Gastrocnemius medialis (tissue), 4 donors: ENCODE data around the gene MAP10. TPM values are rescaled to one million over a fixed set of nuclear protein-coding genes. Genes with fewer than 3 reads are reported as not detected.

Source experiments
- ATAC-seq, 2 donors: fragments of 150-250 bp; one replicate each; pipeline ENCODE4 v1.9.1; 2016
- DNase-seq, 2 donors: peaks; one replicate each; pipeline ENCODE4 v3.0.0-alpha.2; 2019
- H3K27ac ChIP-seq, 4 donors: fragments of 200-600 bp; sonication (generic); 1 replicate in 1 of 4; 2 replicates in 3 of 4; pipeline ENCODE4 v1.5.1; 2016 to 2018; ENCODE audit warnings: mild to moderate bottlenecking in 2 of 4, moderate library complexity in 1 of 4
- H3K27me3 ChIP-seq, 3 donors: fragments of 200-600 bp; sonication (generic) in 2 of 3; 1 replicate in 1 of 3; 2 replicates in 2 of 3; pipeline versions ENCODE4 v1.5.1 to v1.6.0; 2016 to 2019; ENCODE audit warnings: mild to moderate bottlenecking in 1 of 3, moderate library complexity in 1 of 3
- H3K36me3 ChIP-seq, 2 donors: fragments of 200-600 bp; sonication (generic) in 1 of 2; one replicate each; pipeline ENCODE4 v1.5.1; 2017 to 2018
- H3K4me1 ChIP-seq, 2 donors: fragments of 200-600 bp; sonication (generic) in 1 of 2; one replicate each; pipeline ENCODE4 v1.5.1; 2016 to 2017; ENCODE audit warnings: mild to moderate bottlenecking in 2 of 2
- H3K4me3 ChIP-seq, 4 donors: fragments of 200-600 bp; sonication (generic) in 3 of 4; 1 replicate in 1 of 4; 2 replicates in 3 of 4; pipeline ENCODE4 v1.5.1; 2016 to 2019; ENCODE audit warnings: mild to moderate bottlenecking in 2 of 4
- H3K9me3 ChIP-seq, 3 donors: fragments of 200-600 bp; sonication (generic) in 2 of 3; 1 replicate in 1 of 3; 2 replicates in 2 of 3; pipeline ENCODE4 v1.5.1; 2016 to 2019
- POLR2A ChIP-seq, 2 donors: fragments of 450-650 bp; IDR thresholded peaks; one replicate each; pipeline ENCODE4 v1.6.1; 2017; ENCODE audit warnings: antibody characterized with exemption in 2 of 2, mild to moderate bottlenecking in 2 of 2, moderate library complexity in 2 of 2
- in situ Hi-C, 4 donors: fragments of 200-750 bp; cut with MboI; loops; one replicate each; pipeline versions ENCODE4 v1.15.0 to v1.8.0; 2017; ENCODE audit warnings: low sequenced_read_pairs in 4 of 4
- intact Hi-C: fragments of 100-400 bp; cut with DNase I; formaldehyde crosslinking; loops from one replicate; pipeline ENCODE4 v1.15.1; 2023; ENCODE audit warnings: low total_unique reads
- total RNA-seq, 4 donors: library from RNA; depleted of rRNA; stranded (reverse); fragments of >200 nt; gene quantifications; one replicate each; pipeline versions ENCODE4 v1.1.0 to v1.2.3, GENCODE V29; 2016
- TF ChIP-seq, protein P1 (sequence below), 5 experiments: fragments of 450-650 bp in 3 of 5; fragments of 200-600 bp in 2 of 5; sonication (generic) in 2 of 5; IDR thresholded peaks in 4 of 5; conservative IDR thresholded peaks in 1 of 5; 1 replicate in 4 of 5; 2 replicates in 1 of 5; pipeline ENCODE4 v1.5.1; 2016 to 2019; ENCODE audit warnings: antibody characterized with exemption in 5 of 5, mild to moderate bottlenecking in 3 of 5, moderate library complexity in 3 of 5

MAP10 gene
- total RNA-seq, 4 donors from 2014 or later: 1.9 to 2.6 (median 2.3) TPM

DNA sequence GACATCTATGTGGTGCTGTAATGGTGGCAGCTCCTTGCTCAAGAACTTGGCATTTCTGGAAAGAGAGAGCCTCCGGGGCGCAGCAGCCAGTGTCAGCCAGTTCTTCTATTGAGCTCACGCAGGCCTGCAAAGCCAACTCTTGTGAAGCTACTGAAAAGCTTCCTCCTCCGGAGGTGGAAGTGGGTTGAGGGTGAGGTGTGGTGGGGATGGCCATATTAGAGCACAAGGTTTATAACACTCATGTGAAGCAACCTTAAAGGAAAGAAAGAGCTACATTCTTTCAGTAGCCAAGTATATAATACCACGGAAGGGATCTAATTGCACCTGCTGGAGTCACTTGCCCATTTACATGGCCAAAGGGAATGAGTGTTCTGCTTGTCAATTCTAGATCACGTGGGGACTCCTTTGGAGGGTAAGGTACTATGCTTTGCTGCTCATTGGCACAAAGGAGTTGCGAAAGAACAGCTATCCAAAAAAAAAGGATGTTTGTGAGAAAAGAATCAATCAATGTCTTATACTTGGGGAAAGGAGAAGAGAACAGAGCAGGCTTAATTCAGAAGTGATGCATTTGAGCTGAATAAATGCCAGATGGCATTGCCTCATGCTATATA is 18.3 kb upstream of the MAP10 start:
- no peak for DNase-seq
- TF ChIP-seq, protein P1, sequence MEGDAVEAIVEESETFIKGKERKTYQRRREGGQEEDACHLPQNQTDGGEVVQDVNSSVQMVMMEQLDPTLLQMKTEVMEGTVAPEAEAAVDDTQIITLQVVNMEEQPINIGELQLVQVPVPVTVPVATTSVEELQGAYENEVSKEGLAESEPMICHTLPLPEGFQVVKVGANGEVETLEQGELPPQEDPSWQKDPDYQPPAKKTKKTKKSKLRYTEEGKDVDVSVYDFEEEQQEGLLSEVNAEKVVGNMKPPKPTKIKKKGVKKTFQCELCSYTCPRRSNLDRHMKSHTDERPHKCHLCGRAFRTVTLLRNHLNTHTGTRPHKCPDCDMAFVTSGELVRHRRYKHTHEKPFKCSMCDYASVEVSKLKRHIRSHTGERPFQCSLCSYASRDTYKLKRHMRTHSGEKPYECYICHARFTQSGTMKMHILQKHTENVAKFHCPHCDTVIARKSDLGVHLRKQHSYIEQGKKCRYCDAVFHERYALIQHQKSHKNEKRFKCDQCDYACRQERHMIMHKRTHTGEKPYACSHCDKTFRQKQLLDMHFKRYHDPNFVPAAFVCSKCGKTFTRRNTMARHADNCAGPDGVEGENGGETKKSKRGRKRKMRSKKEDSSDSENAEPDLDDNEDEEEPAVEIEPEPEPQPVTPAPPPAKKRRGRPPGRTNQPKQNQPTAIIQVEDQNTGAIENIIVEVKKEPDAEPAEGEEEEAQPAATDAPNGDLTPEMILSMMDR (IDR thresholded peaks at IDR 0.05 in 4 of 5, conservative IDR thresholded peaks at IDR 0.05 in 1 of 5): no peak
- no peak for TF ChIP-seq POLR2A (IDR thresholded peaks at IDR 0.05)
- in situ Hi-C loops: no loop called here

GRCh38 chr1:232788235-232788872 is 16.9 kb upstream of the MAP10 start:
- no peak overlapping the region for H3K4me3 ChIP-seq
- no peak for ATAC-seq
- DNase-seq: no peak
- no peaks in the 10 kb centered on the region for H3K27me3 ChIP-seq
- H3K9me3 ChIP-seq: no peaks in the 10 kb centered on the region
- H3K4me1 ChIP-seq: peaks cover 0 to under 1% of the 10 kb centered on the region in 2 donors
- in situ Hi-C loops: no loop called here
- no peaks in the 10 kb centered on the region for H3K36me3 ChIP-seq
- intact Hi-C loops: no loop called here
- no peak overlapping the region for H3K27ac ChIP-seq
- TF ChIP-seq POLR2A (IDR thresholded peaks at IDR 0.05): no peak
- TF ChIP-seq, protein P1 (IDR thresholded peaks at IDR 0.05 in 4 of 5, conservative IDR thresholded peaks at IDR 0.05 in 1 of 5): no peak

More for the DNA sequence above, 18.3 kb upstream of the MAP10 start:
- Histone ChIP-seq H3K27ac (no peak overlapping the region), H3K36me3 (no peaks in the 10 kb centered on the region), H3K27me3 (no peaks in the 10 kb centered on the region), H3K4me3 (no peak overlapping the region), H3K9me3 (no peaks in the 10 kb centered on the region), H3K4me1 (no peaks in the 10 kb centered on the region)
- intact Hi-C loops: no loop called here
- no peak for ATAC-seq

GRCh38 chr1:232789651-232790050 is 15.6 kb upstream of the MAP10 start:
- in situ Hi-C loops: loop anchor here in 1 of 4 donors (5.0 kb wide), 1 partner anchor 152 kb away; no protein-coding TSS in a partner anchor
- DNase-seq (no peak), ATAC-seq (no peak)
- Histone ChIP-seq H3K36me3 (no peaks in the 10 kb centered on the region), H3K4me3 (no peak overlapping the region), H3K27me3 (no peaks in the 10 kb centered on the region), H3K27ac (no peak overlapping the region), H3K9me3 (no peaks in the 10 kb centered on the region), H3K4me1 (peaks cover 6 to 14% of the 10 kb centered on the region in 2 donors)
- intact Hi-C loops: no loop called here
- TF ChIP-seq POLR2A (IDR thresholded peaks at IDR 0.05): no peak
- TF ChIP-seq, protein P1 (IDR thresholded peaks at IDR 0.05 in 4 of 5, conservative IDR thresholded peaks at IDR 0.05 in 1 of 5): no peak

- ATAC-seq (no peak), DNase-seq (no peak)
- Histone ChIP-seq H3K36me3 (no peaks in the 10 kb centered on the region), H3K4me1 (peaks cover 12 to 30% of the 10 kb centered on the region in 2 donors), H3K9me3 (no peaks in the 10 kb centered on the region), H3K4me3 (no peak overlapping the region), H3K27ac (peak overlapping the region in 1 of 4 donors; percentile 43), H3K27me3 (no peaks in the 10 kb centered on the region)
- intact Hi-C loops (no loop called here), in situ Hi-C loops (loop anchor here in 1 of 4 donors (5.0 kb wide), 1 partner anchor 156 kb away; no protein-coding TSS in a partner anchor)
- TF ChIP-seq POLR2A (IDR thresholded peaks at IDR 0.05): no peak
- TF ChIP-seq, protein P1 (IDR thresholded peaks at IDR 0.05 in 4 of 5, conservative IDR thresholded peaks at IDR 0.05 in 1 of 5): no peak
Measured at GRCh38 chr1:232792949-232793348, 12.3 kb upstream of the MAP10 start.
